HL-60/S4 (cell line): ENCODE results near the gene RAB8A.
"Not testable (repeated sequence)": the region's sequence is repeated elsewhere in the genome, so short reads cannot be mapped to it uniquely, and the experiment has no call there.

Experiments used
- in situ Hi-C: fragments of 300-500 bp; cut with MboI; formaldehyde crosslinking; loops from 2 replicates; pipeline ENCODE4 v1.14.3; 2022; ENCODE audit warnings: low sequenced_read_pairs

Gene RAB8A

GRCh38 chr19:16111909-16112752 lies 442 bp downstream of the RAB8A start:
- in situ Hi-C loops = no loop called here

- in situ Hi-C loops = no loop called here
Observed at GRCh38 chr19:16112778-16113177, 1.1 kb downstream of the RAB8A start.

GRCh38 chr19:16113727-16114126 lies 2.0 kb downstream of the RAB8A start:
- in situ Hi-C loops = no loop called here

GRCh38 chr19:16115301-16116039 lies 3.8 kb downstream of the RAB8A start:
- in situ Hi-C loops = no loop called here

DNA sequence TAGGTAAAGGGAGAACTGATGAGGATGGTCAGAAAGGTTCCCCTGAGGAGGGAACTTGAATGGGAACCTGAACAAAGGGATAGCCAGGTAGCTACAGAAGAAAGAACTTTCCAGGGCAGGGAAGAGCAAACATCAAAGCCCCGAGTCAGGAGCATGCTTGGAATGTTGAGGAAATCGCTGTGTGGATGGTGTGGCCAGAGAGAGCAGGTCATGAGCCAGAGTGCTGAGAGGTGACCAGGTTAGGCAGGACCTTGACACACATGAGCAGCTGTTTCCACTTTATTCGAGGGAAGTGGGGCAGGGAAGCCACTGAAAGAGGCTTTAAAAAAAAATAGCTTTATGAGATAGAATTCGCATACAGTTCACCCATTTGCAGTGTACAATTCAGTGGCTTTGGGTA lies 4.4 kb downstream of the RAB8A start:
- in situ Hi-C loops = no loop called here

DNA sequence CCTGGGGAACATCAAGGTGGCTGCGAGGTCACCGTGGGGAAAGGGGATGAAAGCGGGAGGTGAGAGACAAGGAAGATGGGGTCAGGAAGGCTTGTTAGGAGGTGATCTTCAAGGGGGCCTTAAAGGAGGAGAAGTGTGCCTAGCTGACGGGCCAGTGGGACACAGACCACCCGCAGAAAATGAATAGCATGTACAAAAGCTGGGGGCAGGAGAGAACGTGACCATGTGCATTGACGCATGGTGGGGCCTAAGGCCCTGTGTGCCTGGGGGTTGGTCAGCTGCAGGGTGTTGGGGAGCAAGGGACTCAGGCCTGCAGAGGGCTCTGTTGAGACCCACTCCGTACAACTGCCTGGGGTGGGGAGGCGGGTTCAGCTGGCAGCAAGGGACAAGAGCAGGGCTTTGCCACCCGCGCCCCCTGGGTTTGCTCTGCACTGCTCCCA lies 5.9 kb downstream of the RAB8A start:
- in situ Hi-C loops = no loop called here

DNA sequence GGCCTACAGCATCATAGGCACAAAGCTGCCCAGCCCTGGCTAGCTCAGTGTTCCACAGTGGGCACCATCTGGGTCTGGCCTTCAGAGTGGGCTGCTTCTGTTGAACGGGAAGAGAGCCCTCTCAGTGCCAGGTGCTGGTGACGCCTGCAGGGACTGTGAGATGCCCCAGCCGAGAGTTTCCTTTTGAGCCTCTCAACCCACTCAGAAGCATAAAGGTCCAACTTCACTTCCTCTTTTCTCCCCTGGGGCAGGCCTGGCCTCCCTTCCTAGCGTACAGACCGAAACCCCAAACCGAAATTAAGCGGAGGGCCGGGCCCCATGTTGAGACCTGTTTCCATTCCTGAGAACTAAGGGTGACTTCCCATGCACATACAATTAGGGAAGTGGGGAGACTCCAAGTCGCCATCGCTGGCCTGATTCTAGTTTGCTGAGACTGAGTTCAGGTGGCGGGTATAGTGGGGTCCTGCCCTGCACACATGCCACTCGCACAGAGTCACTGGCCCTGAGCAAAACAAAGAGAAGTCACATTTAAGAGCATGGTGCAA lies 6.9 kb downstream of the RAB8A start:
- in situ Hi-C loops = no loop called here

GRCh38 chr19:16119075-16119857 lies 7.6 kb downstream of the RAB8A start:
- in situ Hi-C loops = not testable (repeated sequence)

GRCh38 chr19:16121141-16121540 lies 9.5 kb downstream of the RAB8A start:
- in situ Hi-C loops = no loop called here

DNA sequence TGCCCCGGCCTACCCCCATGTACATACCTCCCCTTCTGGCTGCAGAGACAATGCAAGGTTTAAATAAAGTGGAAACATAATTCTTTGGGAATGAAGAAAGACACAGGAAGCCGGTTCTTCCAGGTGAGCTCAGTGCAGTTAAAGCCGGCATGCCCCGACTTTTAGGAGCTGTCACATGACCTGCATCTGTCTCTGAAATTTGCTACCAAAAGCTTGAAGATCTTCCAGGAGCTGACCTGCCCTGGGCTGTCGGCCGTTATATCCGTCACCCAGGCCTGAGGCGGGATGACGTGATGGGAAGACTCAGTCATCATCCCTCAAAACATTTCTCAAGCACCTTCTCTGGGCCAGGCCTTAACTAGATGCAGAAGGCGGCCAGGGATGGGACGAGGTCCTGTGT lies 10.3 kb downstream of the RAB8A start:
- in situ Hi-C loops = no loop called here

GRCh38 chr19:16124953-16125352 lies 13.3 kb downstream of the RAB8A start:
- in situ Hi-C loops = no loop called here

DNA sequence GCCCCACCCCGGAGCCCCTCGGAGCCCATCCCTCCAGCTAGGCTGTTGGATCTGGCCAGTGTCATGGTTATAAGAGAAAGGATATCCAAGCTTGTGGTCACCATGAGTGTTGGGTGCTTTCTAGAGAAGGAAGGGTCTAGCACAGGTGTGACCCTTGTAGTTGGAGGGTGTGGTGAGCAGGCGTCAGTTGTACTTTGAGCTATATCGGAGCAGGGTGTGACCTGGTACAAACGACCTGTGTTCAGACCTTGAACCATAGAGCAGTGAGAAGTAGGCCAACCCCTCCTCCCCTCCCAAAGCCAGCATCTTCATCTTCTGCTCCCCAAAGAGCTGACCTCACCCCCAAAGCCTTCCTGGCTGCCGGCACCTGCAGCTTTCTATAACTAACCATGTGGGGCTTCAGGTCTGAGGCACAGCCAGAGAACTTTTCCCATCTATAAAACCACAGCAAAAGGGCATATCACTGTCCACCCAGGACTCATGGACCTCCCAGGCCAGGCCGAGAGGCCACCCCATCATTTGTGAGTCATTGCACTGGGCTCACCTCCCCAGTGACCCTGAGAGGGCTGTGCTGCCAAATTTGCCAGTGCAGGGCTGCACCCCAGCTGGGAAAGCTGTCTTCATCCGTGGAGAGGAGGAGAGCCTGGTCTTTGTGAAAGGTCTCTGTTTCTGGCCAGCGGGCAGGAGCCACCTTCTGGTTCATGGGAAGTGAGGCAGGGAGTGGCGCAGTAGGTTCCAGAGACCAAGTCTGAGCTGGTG lies 14.2 kb downstream of the RAB8A start:
- in situ Hi-C loops = no loop called here

GRCh38 chr19:16127080-16127479 lies 15.4 kb downstream of the RAB8A start:
- in situ Hi-C loops = no loop called here

GRCh38 chr19:16127776-16128371 lies 16.2 kb downstream of the RAB8A start:
- in situ Hi-C loops = no loop called here

DNA sequence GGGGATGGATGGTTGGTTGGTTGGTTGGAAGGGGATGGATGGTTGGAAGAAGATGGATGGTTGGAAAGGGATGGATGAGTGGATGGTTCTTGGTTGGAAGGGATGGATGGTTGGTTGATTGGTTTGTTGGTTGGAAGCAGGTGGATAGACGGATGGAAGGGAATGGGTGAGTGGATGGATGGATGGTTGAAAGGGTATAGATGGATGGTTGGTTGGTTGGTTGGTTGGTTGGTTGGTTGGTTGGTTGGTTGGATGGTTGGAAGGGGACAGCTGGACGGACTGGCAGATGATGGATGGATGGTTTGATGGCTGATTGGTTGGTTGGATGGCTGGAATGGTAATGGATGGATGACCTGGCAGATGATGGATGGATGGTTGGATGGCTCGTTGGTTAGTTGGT lies 20.0 kb downstream of the RAB8A start:
- in situ Hi-C loops = no loop called here

- in situ Hi-C loops = no loop called here
Observed at GRCh38 chr19:16133818-16134217, 22.1 kb downstream of the RAB8A start.

- in situ Hi-C loops = no loop called here
Observed at GRCh38 chr19:16134510-16134909, 22.8 kb downstream of the RAB8A start.

DNA sequence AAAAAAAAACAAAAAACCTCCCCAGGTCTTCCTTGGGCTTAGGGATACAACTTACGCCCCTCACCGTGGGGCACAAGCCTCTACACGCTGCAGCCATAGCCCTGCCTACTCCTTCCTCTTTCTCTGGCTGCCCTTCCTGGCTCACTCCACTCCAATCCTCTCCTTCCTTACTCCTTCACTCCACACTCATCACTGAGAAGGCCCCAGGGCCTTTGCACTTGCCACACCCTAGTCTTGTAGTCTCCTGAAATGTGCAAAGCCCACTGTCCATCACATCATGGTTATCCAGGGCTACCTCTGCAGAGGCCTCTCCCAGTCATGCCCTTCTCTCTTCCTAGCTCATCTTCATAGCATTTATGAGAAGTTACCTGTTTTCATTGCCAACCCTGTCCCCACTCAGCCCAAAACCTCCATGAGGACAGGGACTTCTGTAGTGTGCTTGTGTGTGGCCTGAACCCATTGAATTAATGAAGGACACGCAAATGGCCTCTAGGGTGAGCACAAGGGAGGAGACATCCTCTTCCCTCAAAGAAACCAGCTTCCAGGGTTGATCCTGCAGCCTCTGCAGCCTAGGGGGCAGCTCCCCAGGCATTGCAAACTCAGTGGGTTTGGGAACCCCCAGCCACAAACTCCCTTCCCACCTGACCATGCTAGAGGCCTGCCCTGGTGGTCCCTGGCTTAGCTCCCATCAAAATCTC lies 23.9 kb downstream of the RAB8A start:
- in situ Hi-C loops = no loop called here

DNA sequence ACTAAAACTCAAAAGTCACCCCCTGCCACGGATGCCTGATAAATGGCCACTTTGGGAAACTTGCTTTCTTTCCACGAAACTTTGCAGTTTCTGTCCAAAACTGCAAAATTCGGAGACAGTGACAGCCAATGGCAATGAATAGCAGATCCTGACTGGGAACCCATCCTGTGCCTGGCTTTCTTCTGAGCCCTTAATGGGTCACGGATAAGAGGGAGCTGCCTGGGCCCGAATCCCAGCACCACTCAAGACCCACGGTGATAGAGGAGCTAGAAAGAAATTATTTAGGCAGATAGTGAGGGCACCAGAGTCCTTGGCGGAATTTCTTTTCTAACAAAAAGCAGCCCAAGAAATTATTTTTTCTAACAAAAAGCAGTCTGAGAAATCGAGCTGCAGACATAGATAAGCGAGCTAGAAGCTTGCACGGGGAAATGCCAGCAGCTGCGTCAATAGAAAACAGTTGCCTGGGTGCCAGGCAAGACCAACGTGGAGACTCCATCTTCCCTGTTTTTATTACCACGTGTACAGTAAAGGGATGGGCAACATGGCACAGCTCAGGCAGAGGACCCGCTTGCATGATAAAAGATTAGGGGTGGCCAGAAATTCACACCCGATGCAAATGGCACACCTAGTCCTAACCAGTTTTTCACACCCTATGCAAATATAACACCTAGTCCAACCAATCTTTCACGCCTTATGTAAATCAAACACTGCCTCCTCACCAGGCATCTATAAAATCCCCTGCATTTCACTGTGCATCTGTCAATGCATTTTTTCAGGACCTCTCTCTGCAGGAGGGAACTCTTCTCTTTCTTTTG lies 24.7 kb downstream of the RAB8A start:
- in situ Hi-C loops = no loop called here
